SK-N-SH (cell line): Measurements from ENCODE around the gene ALDH6A1. TPM values are rescaled to one million over a fixed set of nuclear protein-coding genes. Genes with fewer than 3 reads are reported as not detected.

Experiments used
- CTCF ChIA-PET: fragments of 300-600, 350-600 bp; formaldehyde crosslinking; extraction: SDS; loops from one replicate; lab custom pipeline; 2021; lab: Yijun Ruan, JAX
- POLR2A ChIA-PET: fragments of 350-600 bp; sonication (Branson Sonifier 250); formaldehyde crosslinking; extraction: SDS; loops from one replicate; lab custom pipeline; 2020; ENCODE audit warnings: antibody characterized with exemption, inconsistent platforms; lab: Yijun Ruan, JAX
- DNase-seq: peaks from one replicate; pipeline ENCODE4 v3.0.0; 2012
- H2AFZ ChIP-seq: fragments of 200-600 bp; sonication (generic); 2 replicates; pipeline ENCODE4 v1.8.1; 2016; ENCODE audit warnings: antibody characterized with exemption, mild to moderate bottlenecking, low read depth
- H3F3A ChIP-seq: fragments of 200-600 bp; sonication (generic); replicated peaks from 2 replicates; pipeline ENCODE3; 2016; ENCODE audit warnings: antibody characterized with exemption, mild to moderate bottlenecking; ENCODE audit not compliant: insufficient read depth
- H3K27ac ChIP-seq, 2 experiments: fragments of 200-500 bp in 1 of 2; fragments of 200-600 bp in 1 of 2; sonication (Bioruptor generic) in 1 of 2; sonication (generic), shearing (Covaris generic) in 1 of 2; 2 replicates each; pipeline versions ENCODE4 v1.5.1 to v1.6.1; 2014 to 2016; ENCODE audit warnings: low read depth in 2 of 2, inconsistent platforms in 1 of 2, low read length in 1 of 2, mild to moderate bottlenecking in 1 of 2, mixed read lengths in 1 of 2
- H3K27me3 ChIP-seq: fragments of 200-600 bp; sonication (generic), shearing (Covaris generic); 2 replicates; pipeline ENCODE4 v1.6.1; 2016; ENCODE audit warnings: mixed run types; ENCODE audit not compliant: insufficient read depth
- H3K36me3 ChIP-seq, 2 experiments: fragments of 200-500 bp in 1 of 2; fragments of 200-600 bp in 1 of 2; sonication (Bioruptor generic) in 1 of 2; sonication (generic) in 1 of 2; replicated peaks in 1 of 2; 2 replicates each; pipeline versions ENCODE3 to v1.5.1; 2014 to 2016; ENCODE audit warnings: low read length in 1 of 2, mild to moderate bottlenecking in 1 of 2; ENCODE audit not compliant: insufficient read depth in 2 of 2, control insufficient read depth in 1 of 2
- H3K4me1 ChIP-seq, 2 experiments: fragments of 200-500 bp in 1 of 2; fragments of 200-600 bp in 1 of 2; sonication (Bioruptor generic) in 1 of 2; sonication (generic), shearing (Covaris generic) in 1 of 2; 2 replicates each; pipeline versions ENCODE4 v1.5.1 to v1.6.1; 2014 to 2016; ENCODE audit warnings: low read depth in 1 of 2, low read length in 1 of 2, mixed run types in 1 of 2; ENCODE audit not compliant: insufficient read depth in 2 of 2, control insufficient read depth in 1 of 2
- H3K4me2 ChIP-seq: fragments of 200-600 bp; sonication (generic), shearing (Covaris generic); 2 replicates; pipeline ENCODE4 v1.6.1; 2017; ENCODE audit warnings: mixed run types
- H3K4me3 ChIP-seq, 2 experiments: fragments of 200-500 bp in 1 of 2; fragments of 200-600 bp in 1 of 2; sonication (Bioruptor generic) in 1 of 2; sonication (generic), shearing (Covaris generic) in 1 of 2; 2 replicates each; pipeline versions ENCODE4 v1.5.1 to v1.8.1; 2014 to 2016; ENCODE audit warnings: low read depth in 2 of 2, inconsistent platforms in 1 of 2, low read length in 1 of 2, mild to moderate bottlenecking in 1 of 2, mixed read lengths in 1 of 2, moderate library complexity in 1 of 2
- H3K79me2 ChIP-seq: fragments of 200-600 bp; sonication (generic); 2 replicates; pipeline ENCODE4 v1.8.1; 2017; ENCODE audit warnings: mild to moderate bottlenecking; ENCODE audit not compliant: insufficient read depth
- H3K9ac ChIP-seq: fragments of 200-600 bp; sonication (generic); 2 replicates; pipeline ENCODE4 v1.6.1; 2017; ENCODE audit warnings: mixed run types
- H3K9me2 ChIP-seq: fragments of 200-600 bp; sonication (generic); 2 replicates; pipeline ENCODE4 v1.6.1; 2017; ENCODE audit warnings: mixed run types
- H3K9me3 ChIP-seq: fragments of 200-600 bp; sonication (generic); 2 replicates; pipeline ENCODE4 v1.6.1; 2017; ENCODE audit warnings: mixed run types, mild to moderate bottlenecking, moderate library complexity
- H4K20me1 ChIP-seq: fragments of 200-600 bp; sonication (generic); 2 replicates; pipeline ENCODE4 v1.6.1; 2017; ENCODE audit warnings: mild to moderate bottlenecking, mixed run types; ENCODE audit not compliant: insufficient read depth
- CHD2 ChIP-seq: fragments of 150-350 bp; IDR thresholded peaks from 2 replicates; pipeline ENCODE4 v1.6.1; 2018; ENCODE audit warnings: low read length; ENCODE audit not compliant: partially characterized antibody
- ELF1 ChIP-seq: IDR thresholded peaks from 2 replicates; pipeline ENCODE4 v1.4.0; 2012
- EP300 ChIP-seq, 2 experiments: IDR thresholded peaks; 2 replicates each; pipeline versions ENCODE4 v1.4.0 to v1.6.1; 2012; ENCODE audit warnings: borderline replicate concordance in 1 of 2, low read depth in 1 of 2, low read length in 1 of 2
- EZH2phosphoT487 ChIP-seq: fragments of 200-600 bp; sonication (generic); IDR thresholded peaks from 2 replicates; pipeline ENCODE4 v1.6.1; 2017; ENCODE audit warnings: low read depth, mixed run types, mild to moderate bottlenecking, antibody characterized with exemption, moderate library complexity, borderline replicate concordance
- GATA2 ChIP-seq: sonication (generic); formaldehyde crosslinking; IDR thresholded peaks from 2 replicates; pipeline ENCODE4 v1.5.0; 2020; ENCODE audit warnings: mild to moderate bottlenecking, missing genetic modification reagents
- JUND ChIP-seq: IDR thresholded peaks from 2 replicates; pipeline ENCODE4 v1.4.0; 2012
- MXI1 ChIP-seq: IDR thresholded peaks from 2 replicates; pipeline ENCODE4 v1.6.1; 2012; ENCODE audit warnings: mild to moderate bottlenecking, low read depth, low read length, improper control_type of control experiment
- NFIC ChIP-seq: IDR thresholded peaks from 2 replicates; pipeline ENCODE4 v1.4.0; 2012; ENCODE audit warnings: borderline replicate concordance
- NRF1 ChIP-seq: IDR thresholded peaks from 2 replicates; pipeline ENCODE4 v1.6.1; 2012; ENCODE audit warnings: low read depth, mild to moderate bottlenecking, low read length
- POLR2AphosphoS5 ChIP-seq: IDR thresholded peaks from 2 replicates; pipeline ENCODE4 v1.6.1; 2012; ENCODE audit warnings: low read depth, low read length
- RXRA ChIP-seq: IDR thresholded peaks from 2 replicates; pipeline ENCODE4 v1.4.0; 2012; ENCODE audit warnings: low read depth, mild to moderate bottlenecking, borderline replicate concordance
- TAF1 ChIP-seq: IDR thresholded peaks from 2 replicates; pipeline ENCODE4 v1.6.1; 2012; ENCODE audit warnings: low read depth, mild to moderate bottlenecking, low read length, moderate library complexity, borderline replicate concordance
- TCF12 ChIP-seq: IDR thresholded peaks from 2 replicates; pipeline ENCODE4 v1.4.0; 2012
- WGBS: methylation state at CpG from one replicate; pipeline ENCODE4 v1.1.6; 2017; ENCODE audit warnings: low lambda C conversion rate; 5-methylcytosine and 5-hydroxymethylcytosine counted together
- polyA plus RNA-seq, 3 experiments: library from polyadenylated mRNA; depleted of rRNA; stranded (reverse); fragments of >200 nt; gene quantifications; 2 replicates each; pipeline ENCODE4 v1.2.3, GENCODE V29; 2012
- TF ChIP-seq, protein P1 (sequence below): IDR thresholded peaks from 2 replicates; pipeline ENCODE4; 2012
- TF ChIP-seq, protein P2 (sequence below): fragments of 200-600 bp; sonication (generic); IDR thresholded peaks from 2 replicates; pipeline ENCODE4 v1.6.1; 2017; ENCODE audit warnings: antibody characterized with exemption, mild to moderate bottlenecking, moderate library complexity

Gene ALDH6A1
- polyA plus RNA-seq, 1 of the 3 experiments (the other 2 are of a cell fraction): 9.4 TPM

GRCh38 chr14:74049876-74050495, 34.3 kb downstream of the ALDH6A1 start:
- Histone ChIP-seq H3K9ac (no peak overlapping the region), H3K9me2 (no peaks in the 10 kb centered on the region), H4K20me1 (no peaks in the 10 kb centered on the region), H3K4me1 (no peaks in the 10 kb centered on the region; a peak in 1 of 4 replicates), H2AFZ (no peak overlapping the region), H3K36me3 (no peaks in the 10 kb centered on the region), H3K27ac (no peak overlapping the region), H3K79me2 (no peaks in the 10 kb centered on the region), H3K4me2 (no peak overlapping the region), H3F3A (no peaks in the 10 kb centered on the region), H3K27me3 (no peaks in the 10 kb centered on the region)
- peak; percentile 21 for DNase-seq
- WGBS: 74% methylated on average over 3 of the region's 3 CpGs
- POLR2A ChIA-PET: no interaction called here
- TF ChIP-seq JUND (no peak), POLR2AphosphoS5 (no peak), TCF12 (no peak), EZH2phosphoT487 (no peak), RXRA (no peak)
- TF ChIP-seq, all 33 proteins: peak for 0
- CTCF ChIA-PET: no interaction called here
- Histone ChIP-seq H3K9me3 (no peaks in the 10 kb centered on the region), H3K4me3 (no peak overlapping the region)

DNA sequence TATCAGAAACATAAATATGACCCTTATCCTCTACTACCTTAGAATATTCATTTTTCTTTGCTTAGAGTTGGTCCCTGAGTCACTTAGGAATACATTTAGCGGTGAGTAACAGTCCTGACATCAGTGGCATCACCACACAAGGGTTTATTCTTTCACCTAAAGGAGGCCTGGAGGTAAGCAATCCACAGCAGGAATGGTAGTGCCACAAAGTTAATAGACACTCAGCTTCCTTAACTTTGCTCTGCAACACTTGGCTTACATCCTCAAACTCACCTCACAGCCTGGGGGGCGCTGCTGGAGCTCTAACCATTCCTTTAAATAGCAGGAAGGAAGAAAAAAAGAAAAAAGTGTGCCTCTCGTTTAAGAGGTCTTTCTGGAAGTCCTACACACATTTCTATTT, 36.0 kb downstream of the ALDH6A1 start:
- no peak for DNase-seq
- H3K27ac ChIP-seq: no peak overlapping the region; a peak in 1 of 4 replicates
- 68% methylated on average over 3 of the region's 3 CpGs for whole genome bisulfite sequencing

GRCh38 chr14:74045522-74045921, 38.7 kb downstream of the ALDH6A1 start:
- no peaks in the 10 kb centered on the region for H3K9me3 ChIP-seq
- no peaks in the 10 kb centered on the region for H4K20me1 ChIP-seq
- no peak for DNase-seq
- H2AFZ ChIP-seq: no peak overlapping the region
- 99% methylated on average over 4 of the region's 4 CpGs for WGBS
- H3K27ac ChIP-seq: no peak overlapping the region
- ChIA-PET POLR2A (no interaction called here), CTCF (no interaction called here)
- H3K4me3 ChIP-seq: no peak overlapping the region
- H3F3A ChIP-seq: no peaks in the 10 kb centered on the region
- no peak overlapping the region for H3K9ac ChIP-seq
- no peaks in the 10 kb centered on the region for H3K9me2 ChIP-seq
- H3K4me1 ChIP-seq: no peaks in the 10 kb centered on the region; a peak in 1 of 4 replicates
- no peak overlapping the region for H3K4me2 ChIP-seq
- no peak for TF ChIP-seq TCF12
- no peak for TF ChIP-seq TAF1
- no peak for TF ChIP-seq NRF1
- TF ChIP-seq, protein P1, sequence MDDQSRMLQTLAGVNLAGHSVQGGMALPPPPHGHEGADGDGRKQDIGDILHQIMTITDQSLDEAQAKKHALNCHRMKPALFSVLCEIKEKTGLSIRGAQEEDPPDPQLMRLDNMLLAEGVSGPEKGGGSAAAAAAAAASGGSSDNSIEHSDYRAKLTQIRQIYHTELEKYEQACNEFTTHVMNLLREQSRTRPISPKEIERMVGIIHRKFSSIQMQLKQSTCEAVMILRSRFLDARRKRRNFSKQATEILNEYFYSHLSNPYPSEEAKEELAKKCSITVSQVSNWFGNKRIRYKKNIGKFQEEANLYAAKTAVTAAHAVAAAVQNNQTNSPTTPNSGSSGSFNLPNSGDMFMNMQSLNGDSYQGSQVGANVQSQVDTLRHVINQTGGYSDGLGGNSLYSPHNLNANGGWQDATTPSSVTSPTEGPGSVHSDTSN: no peak
- no peak for TF ChIP-seq CHD2
- no peak for TF ChIP-seq MXI1
- TF ChIP-seq JUND: no peak
- no peak for TF ChIP-seq GATA2 (CRISPR knock-in tag)
- no peak for TF ChIP-seq ELF1
- no peak for TF ChIP-seq NFIC
- TF ChIP-seq RXRA: no peak
- no peaks in the 10 kb centered on the region for H3K27me3 ChIP-seq
- no peaks in the 10 kb centered on the region for H3K79me2 ChIP-seq
- no peaks in the 10 kb centered on the region for H3K36me3 ChIP-seq

More for the DNA sequence above, 36.0 kb downstream of the ALDH6A1 start:
- TF ChIP-seq TAF1: no peak
- TF ChIP-seq EP300 (IDR thresholded peaks at IDR 0.05; ENCODE audit: borderline replicate concordance in 1 of 2, low read depth in 1 of 2, low read length in 1 of 2): no peak
- TF ChIP-seq, protein P2, sequence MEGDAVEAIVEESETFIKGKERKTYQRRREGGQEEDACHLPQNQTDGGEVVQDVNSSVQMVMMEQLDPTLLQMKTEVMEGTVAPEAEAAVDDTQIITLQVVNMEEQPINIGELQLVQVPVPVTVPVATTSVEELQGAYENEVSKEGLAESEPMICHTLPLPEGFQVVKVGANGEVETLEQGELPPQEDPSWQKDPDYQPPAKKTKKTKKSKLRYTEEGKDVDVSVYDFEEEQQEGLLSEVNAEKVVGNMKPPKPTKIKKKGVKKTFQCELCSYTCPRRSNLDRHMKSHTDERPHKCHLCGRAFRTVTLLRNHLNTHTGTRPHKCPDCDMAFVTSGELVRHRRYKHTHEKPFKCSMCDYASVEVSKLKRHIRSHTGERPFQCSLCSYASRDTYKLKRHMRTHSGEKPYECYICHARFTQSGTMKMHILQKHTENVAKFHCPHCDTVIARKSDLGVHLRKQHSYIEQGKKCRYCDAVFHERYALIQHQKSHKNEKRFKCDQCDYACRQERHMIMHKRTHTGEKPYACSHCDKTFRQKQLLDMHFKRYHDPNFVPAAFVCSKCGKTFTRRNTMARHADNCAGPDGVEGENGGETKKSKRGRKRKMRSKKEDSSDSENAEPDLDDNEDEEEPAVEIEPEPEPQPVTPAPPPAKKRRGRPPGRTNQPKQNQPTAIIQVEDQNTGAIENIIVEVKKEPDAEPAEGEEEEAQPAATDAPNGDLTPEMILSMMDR: no peak
- no peak for TF ChIP-seq NFIC
- H3K36me3 ChIP-seq: no peaks in the 10 kb centered on the region
- no peak overlapping the region for H2AFZ ChIP-seq
- no peaks in the 10 kb centered on the region for H3F3A ChIP-seq
- H3K9ac ChIP-seq: no peak overlapping the region
- no peaks in the 10 kb centered on the region; a peak in 1 of 4 replicates for H3K4me1 ChIP-seq
- H3K9me2 ChIP-seq: no peaks in the 10 kb centered on the region
- no peaks in the 10 kb centered on the region for H4K20me1 ChIP-seq
- H3K9me3 ChIP-seq: no peaks in the 10 kb centered on the region
- H3K4me3 ChIP-seq: no peak overlapping the region
- no peak overlapping the region for H3K4me2 ChIP-seq
- POLR2A ChIA-PET: no interaction called here
- CTCF ChIA-PET: interaction anchor here (2.9 kb wide), 1 partner anchor 9 kb away, joined by 17 read pairs; no protein-coding TSS in a partner anchor
- H3K27me3 ChIP-seq: no peaks in the 10 kb centered on the region
- no peaks in the 10 kb centered on the region for H3K79me2 ChIP-seq
